Stimulated activated CD4-positive, alpha-beta T cell treated with anti-CD3 and anti-CD28 coated beads, Interleukin-4, amount 100 ng/mL, for 1 hour (primary cell): Measurements from ENCODE around the gene C1orf115.
"Not testable (repeated sequence)": the region's sequence is repeated elsewhere in the genome, so short reads cannot be mapped to it uniquely, and the experiment has no call there.

Experiments used
- DNase-seq: peaks from one replicate; pipeline ENCODE4 v3.0.0-alpha.2; 2020

Gene C1orf115

DNA sequence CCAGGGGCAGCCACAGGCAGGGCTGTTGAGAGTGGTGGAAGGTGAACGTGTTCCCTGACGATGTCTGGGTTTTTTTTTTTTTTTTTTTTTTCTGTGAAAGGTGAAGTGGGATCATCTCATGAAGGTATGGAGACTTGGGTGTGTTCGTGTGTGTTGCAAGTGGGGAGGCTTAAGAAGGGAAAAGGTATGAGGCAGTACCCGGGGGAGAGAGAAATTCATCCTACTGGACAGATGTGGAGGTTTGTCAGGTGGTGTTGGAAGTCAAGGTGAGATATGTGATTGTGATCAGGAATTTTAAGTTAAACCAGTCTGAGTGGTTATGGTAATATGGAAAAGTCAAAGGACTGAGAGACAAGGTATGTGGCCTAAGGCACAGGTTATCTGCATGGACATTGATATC lies 5.3 kb downstream of the C1orf115 start:
- DNase-seq = no peak

DNA sequence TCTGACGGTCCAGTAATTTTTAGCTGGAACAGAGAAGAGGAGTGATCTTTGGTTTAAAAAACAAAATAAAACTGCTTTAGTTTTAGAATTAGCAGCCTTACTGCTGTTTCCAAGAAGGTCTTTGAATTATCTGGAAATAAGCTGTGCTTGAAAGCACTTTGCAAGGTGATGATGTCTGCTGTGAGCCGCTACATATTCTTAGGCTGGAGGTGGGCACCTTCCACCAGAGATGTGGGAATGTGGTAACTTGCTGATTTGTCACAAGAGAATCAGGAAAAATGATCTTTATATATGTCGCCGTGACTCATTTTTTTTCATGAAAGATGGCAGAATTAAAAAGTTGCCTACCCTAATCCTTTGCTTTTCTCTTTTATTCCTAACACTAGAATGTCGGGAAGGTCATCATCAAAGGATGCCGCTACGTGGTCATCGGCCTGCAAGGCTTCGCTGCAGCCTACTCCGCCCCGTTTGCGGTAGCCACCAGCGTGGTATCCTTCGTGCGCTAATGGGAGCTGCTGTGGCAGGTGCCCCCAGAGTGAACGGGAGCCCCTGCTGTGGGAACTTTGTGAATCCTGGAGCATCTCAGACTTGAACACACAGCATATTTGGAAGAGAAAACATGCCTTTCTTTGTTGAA lies 6.2 kb downstream of the C1orf115 start:
- DNase-seq = no peak

DNA sequence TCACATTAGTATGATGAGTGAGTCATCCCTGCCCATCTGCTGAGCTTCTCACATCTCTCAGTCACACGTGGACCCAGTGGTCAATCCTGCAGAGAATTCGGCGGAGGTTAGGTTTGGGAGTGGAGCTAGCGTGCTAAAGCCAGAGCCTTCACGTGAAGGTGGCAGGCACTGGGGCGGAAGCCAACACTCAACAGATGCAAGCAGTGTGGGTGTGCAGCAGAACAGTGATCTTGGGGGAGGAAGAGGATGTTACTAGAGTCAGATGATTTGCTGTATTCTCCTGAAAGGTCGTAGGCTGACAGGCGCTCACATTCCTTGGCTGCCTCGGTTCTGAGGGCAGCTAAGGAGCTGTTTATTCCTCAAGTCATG lies 6.7 kb downstream of the C1orf115 start:
- DNase-seq = no peak

DNA sequence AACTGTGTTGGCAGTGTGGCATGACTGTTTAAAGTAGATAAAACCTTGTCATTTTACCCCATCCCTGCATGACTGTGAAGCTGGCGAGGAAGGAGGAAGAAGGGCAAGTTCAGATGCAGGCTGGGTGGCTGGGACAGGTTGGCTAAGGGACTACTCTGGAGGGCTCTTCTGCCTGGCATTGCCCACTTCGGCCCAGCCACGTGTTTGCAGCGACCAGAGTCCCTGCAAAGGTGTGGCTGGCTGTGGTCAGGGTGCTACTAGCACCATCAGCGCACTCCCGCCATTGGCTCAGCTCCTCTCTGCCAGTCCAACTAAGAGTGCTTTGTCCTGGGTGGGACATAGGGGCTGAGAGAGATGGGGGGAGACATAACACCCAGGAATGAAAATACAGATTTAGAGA lies 7.2 kb downstream of the C1orf115 start:
- no peak for DNase-seq

DNA sequence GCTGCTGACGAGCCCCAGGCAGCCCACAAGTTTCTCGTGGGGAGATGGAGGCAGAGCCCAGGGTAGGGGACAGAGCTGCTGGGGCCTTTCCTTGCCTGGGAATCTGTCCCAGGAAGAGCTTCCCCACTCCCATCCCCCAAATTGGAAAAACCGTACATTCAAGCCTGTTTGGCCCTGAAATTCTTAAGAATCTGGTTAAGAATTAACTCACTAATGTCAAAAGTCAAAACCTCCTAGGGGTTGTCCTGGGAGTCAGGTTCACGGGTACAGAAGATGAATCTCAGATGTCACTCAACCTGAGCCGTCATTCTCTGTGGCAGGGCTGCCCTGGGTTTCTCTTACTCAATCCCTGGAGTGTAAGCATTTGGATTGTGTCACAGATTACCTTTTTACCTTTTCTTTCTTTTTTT lies 8.4 kb downstream of the C1orf115 start:
- DNase-seq = no peak

DNA sequence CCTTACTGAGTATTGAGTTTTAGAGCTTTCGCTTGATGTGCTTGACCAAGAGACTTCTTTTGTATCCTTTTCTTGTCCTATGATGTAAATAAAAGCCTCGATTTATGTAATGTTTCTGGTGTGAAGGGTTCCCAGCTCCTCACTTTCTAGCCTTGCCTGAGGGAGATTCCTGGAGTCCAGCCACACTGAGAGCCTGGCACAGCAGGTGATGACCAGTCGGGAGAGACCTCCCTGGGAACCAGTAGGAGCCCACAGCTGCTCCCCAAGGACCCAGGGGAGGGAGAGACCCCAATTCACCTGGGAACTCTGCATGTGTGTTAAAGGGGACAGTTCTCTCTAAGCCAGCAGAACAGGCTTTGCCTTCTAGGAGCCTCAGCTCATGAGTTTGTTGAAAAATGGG lies 8.9 kb downstream of the C1orf115 start:
- DNase-seq = no peak

DNA sequence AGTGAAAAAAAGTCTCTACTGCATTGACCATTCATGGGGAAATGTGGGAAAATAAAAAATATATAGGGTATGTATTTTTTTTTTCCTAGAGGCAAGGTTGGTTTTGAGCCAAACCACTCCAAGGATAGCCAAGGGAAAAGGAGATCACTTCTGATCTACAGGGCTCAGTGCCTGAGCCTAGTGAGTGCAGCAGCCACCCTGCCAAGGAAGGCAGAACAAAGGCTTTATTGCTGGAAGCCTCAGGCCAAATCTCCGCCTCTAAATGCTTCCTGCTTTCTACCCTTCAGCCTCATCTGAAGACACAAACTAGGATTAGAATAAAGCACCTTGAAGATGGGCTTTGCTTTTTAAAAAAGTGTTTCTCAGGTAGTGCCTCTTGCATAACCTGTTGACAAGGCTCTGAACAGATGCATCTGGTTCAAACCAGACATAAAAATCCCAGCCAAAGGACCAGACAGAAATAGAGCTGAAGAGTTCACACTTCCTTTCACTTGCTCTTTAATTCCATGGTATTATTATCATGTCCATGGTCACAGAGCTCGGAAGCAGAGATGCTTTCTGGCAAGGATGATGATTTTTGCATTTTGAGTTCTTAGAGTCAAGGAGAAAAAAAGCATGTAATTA lies 10.5 kb downstream of the C1orf115 start:
- DNase-seq = no peak

DNA sequence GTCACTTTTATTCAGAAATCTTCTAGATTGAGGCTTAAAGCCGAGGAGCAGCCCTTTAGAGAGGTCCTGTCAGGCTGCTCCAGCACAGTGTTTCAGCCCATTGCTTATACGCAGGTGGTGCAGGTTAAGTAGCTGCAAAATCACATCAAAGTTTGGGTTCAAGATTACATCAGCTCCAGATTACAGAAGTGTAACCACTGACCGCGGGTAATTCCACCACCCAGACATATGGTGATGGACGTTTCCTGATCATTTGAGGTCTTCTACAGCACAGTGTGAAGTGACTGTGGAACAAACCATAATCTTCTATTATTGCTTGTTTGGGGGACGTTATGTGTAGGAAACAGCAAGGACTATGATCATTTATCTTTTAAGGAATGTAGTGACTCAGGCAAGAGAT lies 11.8 kb downstream of the C1orf115 start:
- DNase-seq = no peak

DNA sequence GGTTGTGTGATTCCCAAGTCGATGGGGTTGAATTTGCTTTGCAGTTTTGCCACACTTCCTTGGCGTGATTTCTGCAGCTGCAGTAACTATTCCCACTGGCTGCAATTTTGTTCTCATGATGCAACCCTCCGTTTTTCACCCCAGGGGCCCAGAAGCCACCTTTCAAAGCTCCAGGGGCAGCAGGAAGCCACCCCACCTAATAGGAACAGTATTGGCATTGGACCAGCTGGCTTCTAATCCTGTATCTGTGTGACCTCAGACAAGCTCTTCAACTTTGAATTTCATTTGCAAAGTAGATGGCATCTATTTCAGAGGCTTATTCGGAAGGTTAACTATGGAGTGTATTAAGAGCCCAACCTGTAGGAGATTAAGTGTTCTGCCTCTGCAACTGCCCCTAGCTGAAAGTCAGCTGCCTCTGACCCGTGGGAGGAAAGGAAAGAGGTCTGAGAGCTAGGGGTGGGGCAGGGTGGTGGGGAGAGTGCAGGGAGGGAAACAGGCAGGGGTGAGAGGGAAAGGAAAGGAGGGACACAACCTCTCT lies 12.6 kb downstream of the C1orf115 start:
- no peak for DNase-seq

DNA sequence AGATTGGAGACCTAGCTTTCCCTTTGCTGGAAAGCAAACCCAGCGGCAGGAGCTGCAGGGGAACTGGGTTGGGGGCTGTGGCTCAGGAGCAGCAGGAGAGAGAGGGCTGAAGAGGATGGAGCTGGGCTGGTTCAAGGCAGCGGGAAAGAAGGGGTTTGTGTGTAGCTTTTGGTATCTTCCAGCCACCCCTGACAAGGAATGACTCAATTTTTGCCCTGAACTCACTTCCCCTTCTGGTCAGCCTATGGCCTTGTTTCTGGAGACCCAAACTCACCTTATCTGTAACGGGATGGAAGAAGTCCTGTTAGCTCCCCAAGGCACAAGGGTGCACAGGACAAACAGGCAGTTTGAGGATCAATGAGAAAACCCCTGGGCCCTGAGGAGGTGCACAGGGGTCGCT lies 13.1 kb downstream of the C1orf115 start:
- no peak for DNase-seq

DNA sequence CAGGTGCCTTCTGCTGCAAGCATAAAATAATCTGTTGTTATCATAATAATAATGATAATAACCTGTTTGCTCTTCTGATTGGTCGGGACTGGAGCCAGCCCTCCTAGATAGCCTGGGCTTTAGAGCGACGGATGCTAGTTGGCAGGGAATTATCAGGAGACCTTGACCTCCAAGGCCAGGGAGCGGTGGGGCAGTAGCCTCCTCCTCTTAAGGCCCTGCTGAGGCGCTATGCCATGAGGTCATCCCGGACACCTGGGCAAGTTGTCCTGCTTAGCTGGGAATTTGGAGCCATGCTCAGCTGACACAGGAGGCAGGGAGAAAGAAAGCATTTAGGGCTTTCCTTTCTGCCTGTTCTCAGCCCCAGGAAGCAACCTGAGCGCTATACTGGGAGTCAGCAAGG lies 15.6 kb downstream of the C1orf115 start:
- DNase-seq = no peak

DNA sequence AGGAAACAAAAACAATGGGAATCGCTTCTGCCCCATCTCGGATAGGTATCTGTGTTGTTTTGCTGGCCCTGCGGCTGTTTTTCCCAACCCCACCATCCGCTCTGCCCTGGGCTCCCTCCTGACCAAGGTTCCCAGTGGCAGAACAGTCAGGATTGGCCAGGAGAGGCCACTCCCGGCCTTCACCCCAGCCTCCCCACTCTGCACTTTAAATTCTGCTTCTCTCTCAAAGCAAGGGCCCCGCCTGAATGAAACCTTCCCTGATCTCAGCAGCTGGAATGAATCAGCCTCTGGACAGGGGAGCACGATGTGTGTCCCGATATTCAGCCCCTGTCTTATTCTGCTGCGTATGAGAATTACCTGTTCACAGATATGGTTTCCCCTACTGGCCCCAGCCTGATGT lies 16.3 kb downstream of the C1orf115 start:
- no peak for DNase-seq

DNA sequence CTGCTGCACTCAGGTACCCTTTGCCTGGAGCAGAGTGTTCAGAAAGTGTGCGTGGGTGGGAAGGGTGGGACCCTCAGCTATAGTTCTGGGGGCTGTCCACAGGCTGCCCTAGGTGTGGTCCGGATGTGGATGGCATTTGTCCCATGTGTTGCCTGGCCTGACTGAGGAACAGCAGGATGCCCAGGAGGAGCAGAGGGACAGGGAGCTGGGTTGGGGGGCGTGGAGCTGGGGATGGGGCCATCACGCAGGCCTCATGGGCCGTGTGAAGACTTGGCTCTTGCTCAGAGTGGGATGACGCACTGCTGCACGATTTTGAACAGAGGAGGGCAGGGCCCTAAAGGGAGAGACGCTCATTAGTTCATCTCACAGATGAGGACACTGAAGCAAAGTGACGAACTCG lies 17.0 kb downstream of the C1orf115 start:
- no peak for DNase-seq

DNA sequence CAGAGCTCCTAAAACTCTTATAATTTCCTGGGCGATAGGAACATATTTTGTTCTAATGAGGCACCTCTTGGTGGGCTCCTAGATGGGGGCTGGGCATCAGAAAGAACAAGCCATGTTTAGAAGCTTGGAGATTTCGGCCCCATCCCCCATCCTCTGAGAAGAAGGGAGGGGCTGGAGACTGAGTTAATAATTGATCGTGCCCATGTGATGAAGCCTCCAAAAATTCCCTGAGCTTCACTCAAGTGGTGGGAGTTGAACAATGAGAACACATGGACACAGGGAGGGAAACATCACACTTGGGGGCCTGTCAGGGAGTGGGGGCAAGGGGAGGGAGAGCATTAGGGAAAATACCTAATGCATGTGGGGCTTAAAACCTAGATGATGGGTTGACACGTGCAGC lies 18.1 kb downstream of the C1orf115 start:
- no peak for DNase-seq

DNA sequence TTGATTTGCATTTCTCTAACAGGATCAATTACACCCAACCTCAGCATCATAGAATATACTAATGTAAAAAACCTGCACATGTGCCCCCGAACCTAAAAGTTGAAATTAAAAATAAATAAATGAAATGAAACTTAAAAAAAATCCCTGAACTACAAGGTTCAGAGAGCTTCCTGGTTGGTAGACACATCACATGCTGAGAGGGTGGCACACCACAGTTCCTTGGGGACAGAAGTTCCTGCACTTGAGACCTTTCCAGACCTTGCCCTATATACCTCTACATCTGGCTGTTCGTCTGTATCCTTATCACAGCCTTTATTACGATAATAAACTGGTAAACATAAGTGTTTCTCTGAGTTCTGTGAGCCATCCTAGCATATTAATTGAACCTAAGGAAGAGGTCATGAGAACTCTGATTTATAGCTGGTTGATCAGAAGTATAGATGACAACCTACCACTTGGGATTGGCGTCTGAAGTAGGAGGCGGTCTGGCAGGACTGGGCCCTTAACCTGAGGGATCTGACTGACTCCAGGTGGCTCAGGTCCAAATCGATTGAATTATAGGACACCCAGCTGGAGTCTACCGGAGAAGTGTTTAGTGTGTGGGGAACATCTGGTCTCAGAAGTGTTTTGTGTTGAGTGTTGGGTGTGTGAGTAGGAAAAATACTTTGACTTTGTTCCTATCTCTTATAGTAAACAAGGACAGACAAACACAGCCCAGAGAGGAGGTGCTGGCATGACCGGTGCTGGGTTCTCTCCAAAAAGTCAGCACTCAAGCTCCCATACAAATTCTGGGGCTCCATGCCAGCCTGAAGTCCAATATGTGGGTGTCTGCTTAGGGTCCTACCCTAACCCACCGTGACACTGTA lies 19.0 kb downstream of the C1orf115 start:
- DNase-seq = no peak

DNA sequence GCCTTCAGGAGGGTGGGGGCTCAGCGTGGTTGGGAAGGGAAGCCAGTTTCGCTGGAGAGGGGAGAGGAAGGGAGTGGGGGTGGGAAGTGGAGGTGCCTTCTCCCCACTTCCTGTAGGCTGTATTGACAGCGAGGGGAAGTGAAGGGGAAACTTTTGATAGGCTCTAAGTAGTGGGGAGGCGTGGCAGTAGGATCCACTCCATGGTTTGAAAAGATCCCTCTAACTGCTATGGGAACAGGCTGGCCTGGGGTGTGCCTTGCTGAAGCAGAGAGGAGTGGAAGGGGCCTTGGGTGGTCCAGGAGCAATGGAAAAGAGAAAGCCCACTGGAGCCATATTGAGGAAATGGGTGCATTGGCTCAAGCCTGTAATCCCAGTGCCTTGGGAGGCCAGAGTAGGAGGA lies 20.2 kb downstream of the C1orf115 start:
- no peak for DNase-seq

DNA sequence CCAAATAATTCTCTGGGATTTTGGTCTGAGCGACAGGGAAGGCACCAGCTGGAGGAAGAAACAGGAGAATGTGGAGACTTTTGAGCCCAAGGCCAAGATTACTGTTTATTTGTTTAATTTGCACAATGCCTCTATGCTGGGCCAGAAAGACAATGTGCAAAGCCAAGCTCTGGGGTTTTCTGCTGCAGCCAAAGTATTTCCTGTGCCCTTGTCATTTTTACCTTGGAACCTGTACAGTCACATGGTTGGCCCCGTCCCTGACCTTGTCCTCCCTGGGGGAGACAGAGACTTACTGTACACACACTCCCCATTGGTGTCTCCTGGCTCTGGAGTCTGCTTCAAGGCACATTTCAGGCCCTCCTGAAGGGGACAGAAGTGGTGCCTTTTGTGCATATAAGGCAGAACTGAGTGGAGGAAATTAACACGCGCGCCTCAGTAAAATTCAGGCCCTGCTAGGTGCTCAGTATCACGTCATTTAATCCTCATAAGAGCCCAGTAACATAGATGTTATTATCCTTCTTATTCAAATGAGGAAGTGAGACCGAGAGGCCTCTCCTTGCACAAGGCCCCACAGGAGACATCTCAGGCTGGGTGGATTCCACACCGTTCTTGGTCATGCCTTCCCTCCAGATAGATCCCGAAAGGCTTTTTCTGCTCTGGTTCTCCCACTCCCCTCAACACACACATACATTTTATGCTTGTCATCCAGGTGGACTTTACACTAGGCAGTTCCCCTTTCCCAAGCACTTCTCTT lies 21.1 kb downstream of the C1orf115 start:
- no peak for DNase-seq

DNA sequence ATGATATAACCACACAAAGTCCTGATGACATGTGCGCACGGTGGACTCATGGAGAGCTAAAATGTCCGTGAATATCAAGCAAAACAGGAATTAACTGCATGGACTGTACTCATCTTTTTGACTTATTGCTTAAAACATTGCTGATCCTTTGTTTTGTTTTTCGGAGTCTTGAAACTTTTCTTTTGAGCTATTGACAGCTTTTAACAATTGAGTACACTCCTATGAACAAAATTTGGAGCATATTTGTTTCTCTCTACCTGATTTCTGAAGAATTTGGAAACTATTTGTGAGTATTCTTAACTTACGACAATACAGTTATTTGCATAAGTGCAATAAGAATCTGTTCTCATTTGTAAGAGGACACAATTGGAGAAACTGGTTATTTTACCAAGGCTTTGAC lies 25.8 kb downstream of the C1orf115 start:
- DNase-seq = not testable (repeated sequence)

DNA sequence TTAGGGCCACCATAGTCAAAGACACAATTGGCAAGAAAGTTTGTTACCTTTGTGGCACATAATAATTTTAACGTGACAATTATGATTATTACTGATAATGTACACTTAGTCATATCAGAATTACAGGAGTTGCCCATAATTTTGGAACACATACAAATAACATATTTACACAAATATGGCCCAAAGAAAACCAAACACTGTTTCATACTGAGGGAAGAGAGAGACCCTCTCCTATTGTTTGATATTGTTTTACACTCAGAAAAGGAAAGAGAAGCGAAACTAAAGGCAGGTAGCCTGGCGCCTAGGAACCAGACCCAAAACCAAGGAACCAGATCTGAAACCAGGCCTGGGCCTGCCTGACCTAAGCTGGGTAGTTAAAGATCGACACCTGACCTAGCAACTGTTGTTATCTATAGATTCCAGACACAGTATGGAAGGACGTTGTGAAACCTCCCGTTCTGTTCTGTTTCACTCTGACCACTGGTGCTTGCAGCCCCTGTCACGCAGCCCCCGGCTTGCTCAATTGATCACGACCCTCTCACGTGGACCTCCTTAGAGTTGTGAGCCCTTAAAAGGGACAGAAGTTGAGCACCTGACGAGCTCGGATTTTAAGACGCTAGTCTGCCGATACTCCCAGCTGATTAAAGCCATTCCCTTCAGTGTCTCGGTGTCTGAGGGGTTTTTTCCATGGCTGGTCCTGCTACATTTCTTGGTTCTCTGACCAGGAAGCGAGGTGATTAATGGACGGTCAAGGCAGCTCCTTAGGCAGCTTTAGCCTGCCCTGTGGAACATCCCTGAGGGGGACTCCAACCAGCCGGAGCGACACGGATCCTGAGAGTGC lies 27.9 kb downstream of the C1orf115 start:
- DNase-seq = no peak

DNA sequence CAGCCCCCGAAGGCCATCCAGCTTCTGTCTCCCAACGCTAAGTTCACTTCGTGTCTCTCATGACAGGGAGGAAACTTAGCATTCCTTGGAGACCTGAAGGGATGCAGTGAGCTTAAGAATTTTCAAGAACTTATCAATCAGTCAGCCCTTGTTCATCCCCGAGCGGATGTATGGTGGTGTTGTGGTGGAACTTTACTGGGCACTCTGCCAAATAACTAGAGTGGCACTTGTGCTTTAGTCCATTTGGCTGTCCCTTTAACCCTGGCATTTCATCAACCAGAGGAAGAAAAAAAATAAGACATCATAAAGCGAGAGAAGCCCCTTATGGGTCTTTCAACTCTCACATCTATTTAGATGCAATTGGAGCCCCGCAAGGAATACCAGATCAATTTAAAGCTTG lies 31.1 kb downstream of the C1orf115 start:
- not testable (repeated sequence) for DNase-seq

DNA sequence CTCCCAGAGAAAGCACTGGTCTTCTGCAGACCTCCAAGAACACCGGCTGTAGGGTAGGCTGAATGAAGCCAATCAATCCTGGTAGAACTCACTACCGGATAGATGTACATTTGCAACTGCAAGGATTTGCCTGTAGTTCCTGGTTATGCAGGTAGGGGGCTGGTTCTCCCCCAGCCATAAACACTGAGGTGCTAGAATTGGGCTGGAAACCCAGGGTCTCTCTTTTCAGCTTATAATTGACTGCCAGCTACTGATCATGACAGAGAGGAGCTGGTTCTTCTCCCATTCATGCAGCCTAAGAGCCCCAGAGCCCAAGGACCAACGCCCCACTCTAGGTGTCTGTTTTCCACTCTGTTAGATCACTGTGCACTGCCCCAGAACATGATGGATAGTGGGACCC lies 36.5 kb downstream of the C1orf115 start:
- no peak for DNase-seq

DNA sequence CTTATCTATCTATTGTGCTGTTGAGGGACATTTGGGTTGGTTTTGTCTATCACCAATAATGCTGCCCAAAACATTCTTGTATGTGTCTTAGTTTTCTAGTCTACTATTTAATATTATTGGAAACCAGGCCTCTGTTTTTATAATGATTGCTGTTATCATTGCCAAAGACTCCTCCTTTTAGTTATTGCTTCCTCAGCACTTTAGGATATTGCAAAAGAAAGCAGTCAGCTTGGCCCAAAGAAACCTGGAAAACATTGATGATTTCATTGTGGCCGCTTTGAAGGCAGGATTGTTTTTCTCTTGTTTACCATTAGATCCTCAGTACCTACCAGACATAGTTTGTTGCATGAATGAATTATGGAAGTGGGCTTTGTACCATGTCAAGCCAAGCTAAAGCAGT lies 37.4 kb downstream of the C1orf115 start:
- DNase-seq = no peak
